ENCODE results near the gene PRDM5. TPM values are rescaled to one million over a fixed set of nuclear protein-coding genes. Genes with fewer than 3 reads are reported as not detected.

The PRDM5 gene
- total and polyA plus RNA-seq, 2 donors from 2014 or later, result 2.6 to 9.1 TPM

DNA sequence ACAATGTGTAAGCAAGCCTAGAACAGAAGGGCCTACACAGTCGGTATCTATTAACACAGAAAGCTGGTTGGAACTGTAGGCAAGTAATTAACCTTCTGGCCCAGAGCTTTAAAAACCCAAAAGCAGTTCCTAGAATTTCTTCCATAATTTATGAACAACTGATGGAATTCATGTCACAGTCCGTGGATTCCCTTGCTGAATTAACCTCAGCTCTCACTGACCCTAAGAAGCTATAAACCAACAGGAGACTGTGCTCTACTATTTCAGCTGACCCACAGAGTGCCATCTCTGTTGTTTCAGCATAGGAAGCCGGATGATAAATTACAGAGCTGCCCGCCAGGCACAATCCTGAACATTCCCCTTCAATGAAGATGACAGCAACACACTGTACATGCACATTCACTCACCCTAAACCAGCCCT lies 157.3 kb downstream of the PRDM5 start:
- FAIRE-seq (no peak), DNase-seq (peak in 4 of 5 donors; percentile 62 to 91 (median 80))
- Histone ChIP-seq H3K9me3 (ENCODE audit: control insufficient read depth in 2 of 3, insufficient read depth in 1 of 3, low read length in 3 of 3) (no peaks in the 10 kb centered on the region), H3K27me3 (ENCODE audit: control insufficient read depth, insufficient read depth, low read length) (no peaks in the 10 kb centered on the region), H3K4me3 (ENCODE audit: low read length in 3 of 3) (no peak overlapping the region), H3K27ac (ENCODE audit: low read depth in 2 of 2, low read length in 2 of 2) (no peak overlapping the region), H3K36me3 (ENCODE audit: control insufficient read depth in 2 of 3, insufficient read depth in 3 of 3, low read length in 3 of 3) (no peaks in the 10 kb centered on the region), H3K4me1 (ENCODE audit: control insufficient read depth in 2 of 3, insufficient read depth in 2 of 3, low read depth in 1 of 3, low read length in 3 of 3) (peaks cover 0 to 4% (median 0%) of the 10 kb centered on the region in 3 donors), H3K9ac (ENCODE audit: low read length in 3 of 3) (no peak overlapping the region)
- intact Hi-C loops (cut with DNase I), result no loop called here
- TF ChIP-seq, protein P1, sequence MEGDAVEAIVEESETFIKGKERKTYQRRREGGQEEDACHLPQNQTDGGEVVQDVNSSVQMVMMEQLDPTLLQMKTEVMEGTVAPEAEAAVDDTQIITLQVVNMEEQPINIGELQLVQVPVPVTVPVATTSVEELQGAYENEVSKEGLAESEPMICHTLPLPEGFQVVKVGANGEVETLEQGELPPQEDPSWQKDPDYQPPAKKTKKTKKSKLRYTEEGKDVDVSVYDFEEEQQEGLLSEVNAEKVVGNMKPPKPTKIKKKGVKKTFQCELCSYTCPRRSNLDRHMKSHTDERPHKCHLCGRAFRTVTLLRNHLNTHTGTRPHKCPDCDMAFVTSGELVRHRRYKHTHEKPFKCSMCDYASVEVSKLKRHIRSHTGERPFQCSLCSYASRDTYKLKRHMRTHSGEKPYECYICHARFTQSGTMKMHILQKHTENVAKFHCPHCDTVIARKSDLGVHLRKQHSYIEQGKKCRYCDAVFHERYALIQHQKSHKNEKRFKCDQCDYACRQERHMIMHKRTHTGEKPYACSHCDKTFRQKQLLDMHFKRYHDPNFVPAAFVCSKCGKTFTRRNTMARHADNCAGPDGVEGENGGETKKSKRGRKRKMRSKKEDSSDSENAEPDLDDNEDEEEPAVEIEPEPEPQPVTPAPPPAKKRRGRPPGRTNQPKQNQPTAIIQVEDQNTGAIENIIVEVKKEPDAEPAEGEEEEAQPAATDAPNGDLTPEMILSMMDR (IDR thresholded peaks at IDR 0.05; ENCODE audit: borderline replicate concordance, extremely low read depth, insufficient read depth), result no peak

- no peak for DNase-seq
- Histone ChIP-seq H3K9me3 (ENCODE audit: control insufficient read depth in 2 of 3, insufficient read depth in 1 of 3, low read length in 3 of 3) (no peaks in the 10 kb centered on the region), H3K9ac (ENCODE audit: low read length in 3 of 3) (no peak overlapping the region), H3K27me3 (ENCODE audit: control insufficient read depth, insufficient read depth, low read length) (no peaks in the 10 kb centered on the region), H3K27ac (ENCODE audit: low read depth in 2 of 2, low read length in 2 of 2) (no peak overlapping the region), H3K4me1 (ENCODE audit: control insufficient read depth in 2 of 3, insufficient read depth in 2 of 3, low read depth in 1 of 3, low read length in 3 of 3) (peaks cover 0 to 4% (median 0%) of the 10 kb centered on the region in 3 donors), H3K4me3 (ENCODE audit: low read length in 3 of 3) (no peak overlapping the region), H3K36me3 (ENCODE audit: control insufficient read depth in 2 of 3, insufficient read depth in 3 of 3, low read length in 3 of 3) (no peaks in the 10 kb centered on the region)
- no peak for FAIRE-seq
- intact Hi-C loops (cut with DNase I), result no loop called here
- TF ChIP-seq, protein P1 (IDR thresholded peaks at IDR 0.05; ENCODE audit: borderline replicate concordance, extremely low read depth, insufficient read depth), result no peak
Observed at GRCh38 chr4:120763650-120764049, 158.9 kb downstream of the PRDM5 start.

DNA sequence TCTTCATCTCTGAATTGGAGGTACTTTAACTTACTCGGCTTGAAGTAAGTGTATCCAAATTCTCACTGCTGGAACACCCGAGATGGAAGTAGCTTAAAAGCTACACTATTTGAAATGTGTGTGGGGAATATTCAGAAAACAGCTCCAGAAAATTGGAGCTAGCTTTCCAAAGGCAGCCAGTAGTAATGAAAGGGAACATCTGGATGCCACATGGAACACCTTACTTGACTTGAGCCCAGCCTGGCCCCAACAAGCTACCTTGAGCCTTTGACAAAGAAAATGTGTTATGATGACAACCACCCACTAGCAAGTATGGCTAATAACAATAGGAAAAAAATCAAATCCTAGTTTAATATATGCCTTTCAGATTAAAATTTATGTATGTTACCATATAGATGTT lies 161.5 kb downstream of the PRDM5 start:
- no peaks in the 10 kb centered on the region for H3K36me3 ChIP-seq (ENCODE audit: control insufficient read depth in 2 of 3, insufficient read depth in 3 of 3, low read length in 3 of 3)
- no peak overlapping the region for H3K4me3 ChIP-seq (ENCODE audit: low read length in 3 of 3)
- DNase-seq (no peak), FAIRE-seq (no peak)
- TF ChIP-seq, protein P1 (IDR thresholded peaks at IDR 0.05; ENCODE audit: borderline replicate concordance, extremely low read depth, insufficient read depth), result no peak
- H3K9ac ChIP-seq (ENCODE audit: low read length in 3 of 3), result no peak overlapping the region
- H3K4me1 ChIP-seq (ENCODE audit: control insufficient read depth in 2 of 3, insufficient read depth in 2 of 3, low read depth in 1 of 3, low read length in 3 of 3), result peaks cover 0 to 4% (median 0%) of the 10 kb centered on the region in 3 donors
- intact Hi-C loops (cut with DNase I), result no loop called here
- H3K9me3 ChIP-seq (ENCODE audit: control insufficient read depth in 2 of 3, insufficient read depth in 1 of 3, low read length in 3 of 3), result no peaks in the 10 kb centered on the region
- no peaks in the 10 kb centered on the region for H3K27me3 ChIP-seq (ENCODE audit: control insufficient read depth, insufficient read depth, low read length)
- no peak overlapping the region for H3K27ac ChIP-seq (ENCODE audit: low read depth in 2 of 2, low read length in 2 of 2)

- Histone ChIP-seq H3K27me3 (ENCODE audit: control insufficient read depth, insufficient read depth, low read length) (no peaks in the 10 kb centered on the region), H3K4me3 (ENCODE audit: low read length in 3 of 3) (no peak overlapping the region), H3K36me3 (ENCODE audit: control insufficient read depth in 2 of 3, insufficient read depth in 3 of 3, low read length in 3 of 3) (no peaks in the 10 kb centered on the region), H3K9ac (ENCODE audit: low read length in 3 of 3) (no peak overlapping the region), H3K9me3 (ENCODE audit: control insufficient read depth in 2 of 3, insufficient read depth in 1 of 3, low read length in 3 of 3) (no peaks in the 10 kb centered on the region), H3K27ac (ENCODE audit: low read depth in 2 of 2, low read length in 2 of 2) (no peak overlapping the region), H3K4me1 (ENCODE audit: control insufficient read depth in 2 of 3, insufficient read depth in 2 of 3, low read depth in 1 of 3, low read length in 3 of 3) (no peaks in the 10 kb centered on the region)
- no peak for FAIRE-seq
- intact Hi-C loops (cut with DNase I), result no loop called here
- TF ChIP-seq, protein P1 (IDR thresholded peaks at IDR 0.05; ENCODE audit: borderline replicate concordance, extremely low read depth, insufficient read depth), result no peak
- DNase-seq, result no peak
Observed at GRCh38 chr4:120760047-120760446, 162.5 kb downstream of the PRDM5 start.
